ENCODE data around the gene CHFR. TPM values are rescaled to one million over a fixed set of nuclear protein-coding genes. Genes with fewer than 3 reads are reported as not detected.
A peak's percentile ranks its signal among the peaks of the same experiment; 100 is the strongest.
"Not testable (repeated sequence)": the region's sequence is repeated elsewhere in the genome, so short reads cannot be mapped to it uniquely, and the experiment has no call there.

CHFR gene
- total RNA-seq, 1 donor from 2014 or later = 37.1 TPM

GRCh38 chr12:132839558-132840235 is 47.7 kb downstream of the CHFR start:
- Histone ChIP-seq H3K27ac (no peak overlapping the region), H3K36me3 (peaks cover 0 to 37% of the 10 kb centered on the region in 2 donors), H3K4me3 (no peak overlapping the region), H3K4me1 (peaks cover 15% of the 10 kb centered on the region), H3K9me3 (no peaks in the 10 kb centered on the region), H3K27me3 (no peaks in the 10 kb centered on the region)
- DNase-seq (ENCODE audit: extremely low spot score in 2 of 2) = no peak
- intact Hi-C loops (cut with DNase I) = no loop called here
- TF ChIP-seq POLR2AphosphoS5 (IDR thresholded peaks at IDR 0.05; ENCODE audit: insufficient read depth in 1 of 2, low read depth in 1 of 2) (no peak), POLR2A (IDR thresholded peaks at IDR 0.05) (no peak)

GRCh38 chr12:132838410-132839080 is 48.9 kb downstream of the CHFR start:
- no peak for DNase-seq (ENCODE audit: extremely low spot score in 2 of 2)
- H3K4me1 ChIP-seq = peaks cover 15% of the 10 kb centered on the region
- intact Hi-C loops (cut with DNase I) = no loop called here
- H3K36me3 ChIP-seq = peaks cover 0 to 30% of the 10 kb centered on the region in 2 donors
- no peaks in the 10 kb centered on the region for H3K9me3 ChIP-seq
- no peaks in the 10 kb centered on the region for H3K27me3 ChIP-seq
- TF ChIP-seq POLR2AphosphoS5 (IDR thresholded peaks at IDR 0.05; ENCODE audit: insufficient read depth in 1 of 2, low read depth in 1 of 2) (no peak), POLR2A (IDR thresholded peaks at IDR 0.05) (no peak), CTCF (IDR thresholded peaks at IDR 0.05) (no peak)
- H3K4me3 ChIP-seq = no peak overlapping the region
- H3K27ac ChIP-seq = peak overlapping the region; percentile 34

DNA sequence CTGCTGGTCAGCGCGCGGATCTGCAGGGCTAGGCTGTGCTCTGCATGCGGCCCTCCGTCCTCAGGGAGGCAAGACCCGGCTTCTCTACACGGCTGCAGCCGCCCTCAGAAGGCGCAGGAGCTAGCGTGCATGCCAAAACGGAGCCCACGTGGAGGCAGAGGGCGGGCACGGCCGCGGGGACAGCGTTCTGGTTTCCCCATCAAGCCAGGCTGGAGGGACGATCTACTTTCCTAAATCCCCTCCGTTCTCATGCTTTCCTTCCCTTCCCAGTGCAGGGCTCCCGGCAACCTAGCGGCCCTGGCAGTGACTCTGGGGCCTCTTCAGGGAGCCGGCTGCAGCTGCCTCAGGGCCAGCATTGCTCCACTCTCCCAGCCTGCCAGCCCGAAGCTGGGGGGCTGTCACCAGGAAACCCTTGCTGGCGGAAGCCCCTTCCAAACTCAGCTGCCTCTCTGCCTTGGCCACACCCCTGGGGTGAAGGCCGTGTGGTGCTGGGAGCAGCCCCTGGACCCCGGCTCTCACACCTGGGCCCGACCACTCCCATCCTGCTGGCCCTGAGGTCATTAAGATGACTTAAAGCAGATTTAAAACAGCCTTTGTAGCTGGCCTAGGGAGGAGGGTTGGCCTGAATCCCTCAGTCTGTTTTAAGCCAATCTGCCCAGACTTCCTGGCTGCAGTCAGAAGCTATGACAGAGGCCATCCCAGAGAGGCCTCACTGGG is 49.6 kb downstream of the CHFR start:
- H3K36me3 ChIP-seq = peaks cover 0 to 24% of the 10 kb centered on the region in 2 donors
- peak overlapping the region in 1 of 2 donors; percentile 0 for H3K4me3 ChIP-seq
- no peak for DNase-seq (ENCODE audit: extremely low spot score in 2 of 2)
- no peaks in the 10 kb centered on the region for H3K27me3 ChIP-seq
- intact Hi-C loops (cut with DNase I) = no loop called here
- peaks cover 15% of the 10 kb centered on the region for H3K4me1 ChIP-seq
- peak overlapping the region; percentile 35 for H3K27ac ChIP-seq
- TF ChIP-seq POLR2AphosphoS5 (IDR thresholded peaks at IDR 0.05; ENCODE audit: insufficient read depth in 1 of 2, low read depth in 1 of 2) (peak in 1 of 2 donors; percentile 64), POLR2A (IDR thresholded peaks at IDR 0.05) (no peak)
- H3K9me3 ChIP-seq = no peaks in the 10 kb centered on the region

DNA sequence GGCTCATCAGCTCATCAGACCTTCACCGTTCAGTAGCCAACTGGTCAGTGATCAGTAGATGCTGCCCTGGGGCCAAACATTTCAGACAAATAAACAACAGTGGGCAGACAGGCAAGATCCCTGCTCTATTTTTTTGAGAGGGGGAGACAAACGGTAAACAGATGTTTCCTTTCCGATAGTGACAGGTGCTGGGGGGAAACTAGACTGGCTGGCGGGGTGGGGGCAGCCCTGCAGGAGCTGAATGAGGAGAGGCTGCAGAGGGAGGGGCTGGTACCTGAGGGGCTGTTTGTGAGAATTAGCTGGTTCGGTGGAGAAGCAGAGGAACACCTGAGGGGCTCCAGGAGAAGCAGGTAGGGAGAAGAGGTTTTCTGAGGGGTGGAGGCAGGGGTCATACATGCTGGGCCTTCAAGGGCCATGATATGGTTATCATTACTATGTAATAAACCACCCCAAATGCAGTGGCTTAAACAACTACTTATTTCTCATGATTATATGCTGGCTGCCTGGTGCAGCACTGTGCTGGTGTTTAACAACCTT is 50.5 kb downstream of the CHFR start:
- no peak for TF ChIP-seq POLR2AphosphoS5 (IDR thresholded peaks at IDR 0.05; ENCODE audit: insufficient read depth in 1 of 2, low read depth in 1 of 2)
- TF ChIP-seq CTCF (IDR thresholded peaks at IDR 0.05) = no peak
- no peak for TF ChIP-seq POLR2A (IDR thresholded peaks at IDR 0.05)
- Histone ChIP-seq H3K4me1 (peaks cover 15% of the 10 kb centered on the region), H3K27me3 (no peaks in the 10 kb centered on the region), H3K36me3 (peaks cover 0 to 14% of the 10 kb centered on the region in 2 donors), H3K9me3 (no peaks in the 10 kb centered on the region), H3K4me3 (no peak overlapping the region), H3K27ac (peak overlapping the region; percentile 35)
- intact Hi-C loops (cut with DNase I) = no loop called here
- DNase-seq (ENCODE audit: extremely low spot score in 2 of 2) = no peak

GRCh38 chr12:132836230-132836629 is 51.2 kb downstream of the CHFR start:
- H3K36me3 ChIP-seq; DNase-seq (ENCODE audit: extremely low spot score in 2 of 2); H3K4me3 ChIP-seq; intact Hi-C loops (cut with DNase I); H3K9me3 ChIP-seq; H3K27me3 ChIP-seq; H3K27ac ChIP-seq: not testable (repeated sequence)
- peaks cover 15% of the 10 kb centered on the region for H3K4me1 ChIP-seq

Data from vagina (tissue), 2 donors.